Measurements from ENCODE around the gene ODF2L. TPM values are rescaled to one million over a fixed set of nuclear protein-coding genes. Genes with fewer than 3 reads are reported as not detected.

ODF2L gene
- total and polyA plus RNA-seq, 7 donors, result 14.4 to 55.1 (median 27.8) TPM

GRCh38 chr1:86387916-86388627 is 8.1 kb downstream of the ODF2L start:
- H3K9me3 ChIP-seq, result peaks cover 0 to 2% (median 0%) of the 10 kb centered on the region in 4 donors
- H3K27ac ChIP-seq, result no peak overlapping the region
- no peak overlapping the region for H3K4me3 ChIP-seq
- H3K4me1 ChIP-seq, result peaks cover 0 to 9% (median 2%) of the 10 kb centered on the region in 4 donors
- TF ChIP-seq CTCF (IDR thresholded peaks at IDR 0.05) (no peak), POLR2AphosphoS5 (IDR thresholded peaks at IDR 0.05) (no peak), POLR2A (IDR thresholded peaks at IDR 0.05) (no peak), EP300 (IDR thresholded peaks at IDR 0.05) (no peak)
- intact Hi-C loops (cut with DNase I), result loop anchor here (10.0 kb wide), 1 partner anchor 697 kb away; no protein-coding TSS in a partner anchor
- 90 to 95% methylated on average over 3 of the region's 3 CpGs for WGBS, 2 donors
- H3K36me3 ChIP-seq, result no peaks in the 10 kb centered on the region
- no peak for DNase-seq
- H3K27me3 ChIP-seq, result no peaks in the 10 kb centered on the region

- Histone ChIP-seq H3K9me3 (no peaks in the 10 kb centered on the region), H3K27me3 (no peaks in the 10 kb centered on the region), H3K4me3 (peak overlapping the region in 2 of 4 donors; percentile 11 to 15), H3K27ac (peak overlapping the region in 2 of 4 donors; percentile 25 to 29), H3K4me1 (peaks cover 0 to 21% (median 0%) of the 10 kb centered on the region in 4 donors), H3K36me3 (no peaks in the 10 kb centered on the region)
- DNase-seq, result no peak
- TF ChIP-seq POLR2AphosphoS5 (IDR thresholded peaks at IDR 0.05) (no peak), EP300 (IDR thresholded peaks at IDR 0.05) (no peak)
- intact Hi-C loops (cut with DNase I), result loop anchor here (5.0 to 10.0 kb wide), 2 partner anchors 534 to 702 kb away; no protein-coding TSS in a partner anchor
- WGBS, 2 donors, result 55 to 78% methylated on average over 1 of the region's 1 CpG
These were observed 13.2 kb downstream of the ODF2L start for GRCh38 chr1:86382878-86383277.

DNA sequence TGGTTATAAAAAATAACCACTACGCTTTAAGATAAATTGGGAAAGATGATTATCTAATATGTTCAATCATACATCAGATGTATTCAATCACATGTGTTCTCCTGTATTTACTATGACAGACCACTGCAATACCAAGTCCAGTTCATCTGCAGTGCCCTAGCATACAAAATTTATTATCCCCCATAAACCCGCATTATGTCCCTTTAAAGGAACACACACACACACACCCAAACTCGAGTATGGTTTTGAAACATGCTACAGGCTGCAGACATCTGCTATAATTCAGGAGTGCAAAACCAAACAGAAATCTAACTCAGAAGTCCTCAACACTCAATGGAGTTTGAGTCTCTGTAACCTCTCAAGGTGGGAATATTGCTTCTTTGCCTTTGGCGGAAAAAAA is 14.9 kb downstream of the ODF2L start:
- DNase-seq, result no peak
- Histone ChIP-seq H3K27me3 (no peaks in the 10 kb centered on the region), H3K27ac (no peak overlapping the region), H3K36me3 (peaks cover 0 to 8% (median 2%) of the 10 kb centered on the region in 4 donors), H3K4me1 (peaks cover 0 to 21% (median 0%) of the 10 kb centered on the region in 4 donors), H3K9me3 (no peaks in the 10 kb centered on the region), H3K4me3 (no peak overlapping the region)
- no peak for TF ChIP-seq POLR2A (IDR thresholded peaks at IDR 0.05)
- intact Hi-C loops (cut with DNase I), result loop anchor here (2.0 to 10.0 kb wide), 3 partner anchors 126 to 704 kb away; no protein-coding TSS in a partner anchor
- 45 to 72% methylated on average over 4 of the region's 4 CpGs for WGBS, 2 donors

GRCh38 chr1:86380257-86380861 is 15.8 kb downstream of the ODF2L start:
- Histone ChIP-seq H3K4me1 (peaks cover 0 to 21% (median 0%) of the 10 kb centered on the region in 4 donors), H3K4me3 (no peak overlapping the region), H3K36me3 (peaks cover 0 to 17% (median 2%) of the 10 kb centered on the region in 4 donors), H3K27me3 (no peaks in the 10 kb centered on the region), H3K9me3 (no peaks in the 10 kb centered on the region), H3K27ac (no peak overlapping the region)
- TF ChIP-seq EP300 (IDR thresholded peaks at IDR 0.05), result no peak
- TF ChIP-seq CTCF (IDR thresholded peaks at IDR 0.05), result peak; percentile 62 to 76 (median 72)
- TF ChIP-seq POLR2A (IDR thresholded peaks at IDR 0.05), result no peak
- TF ChIP-seq POLR2AphosphoS5 (IDR thresholded peaks at IDR 0.05), result no peak
- intact Hi-C loops (cut with DNase I), result loop anchor here (2.0 to 10.0 kb wide), 3 partner anchors 126 to 704 kb away; no protein-coding TSS in a partner anchor
- WGBS, 2 donors, result 7 to 11% methylated on average over 4 of the region's 4 CpGs
- no peak for DNase-seq

DNA sequence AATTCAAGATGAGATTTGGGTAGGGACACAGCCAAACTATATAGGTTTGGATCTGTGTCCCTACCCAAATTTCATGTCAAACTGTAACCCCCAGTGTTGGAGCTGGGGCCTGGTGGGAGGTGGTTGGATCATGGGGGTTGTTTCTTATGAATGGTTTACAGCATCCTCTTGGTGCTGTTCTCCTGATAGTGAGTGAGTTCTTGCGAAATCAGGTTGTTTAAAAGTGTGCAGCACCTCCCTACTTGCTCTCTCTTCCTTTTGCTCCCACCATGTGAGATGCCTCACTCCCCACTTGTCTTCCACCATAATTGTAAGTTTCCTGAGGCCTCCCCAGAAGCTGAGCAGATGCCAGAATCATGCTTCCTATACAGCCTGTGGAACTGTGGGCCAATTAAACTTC is 17.3 kb downstream of the ODF2L start:
- H3K9me3 ChIP-seq, result no peaks in the 10 kb centered on the region
- intact Hi-C loops (cut with DNase I), result no loop called here
- H3K4me3 ChIP-seq, result no peak overlapping the region
- no peak overlapping the region for H3K27ac ChIP-seq
- no peak for TF ChIP-seq CTCF (IDR thresholded peaks at IDR 0.05)
- TF ChIP-seq POLR2A (IDR thresholded peaks at IDR 0.05), result no peak
- TF ChIP-seq POLR2AphosphoS5 (IDR thresholded peaks at IDR 0.05), result no peak
- TF ChIP-seq EP300 (IDR thresholded peaks at IDR 0.05), result no peak
- DNase-seq, result no peak
- peaks cover 0 to 21% (median 0%) of the 10 kb centered on the region in 4 donors for H3K4me1 ChIP-seq
- peaks cover 0 to 32% (median 2%) of the 10 kb centered on the region in 4 donors for H3K36me3 ChIP-seq
- WGBS, 2 donors, result 90 to 97% methylated on average over 1 of the region's 1 CpG
- H3K27me3 ChIP-seq, result no peaks in the 10 kb centered on the region
